ENCODE measurements around the gene TMEM40.

- TF ChIP-seq POLR2A (IDR thresholded peaks at IDR 0.05; ENCODE audit: low read depth, low read length): no peak
- TF ChIP-seq TAF1 (IDR thresholded peaks at IDR 0.05; ENCODE audit: low read depth, low read length): no peak
Observed at GRCh38 chr3:12785096-12785495, 26.0 kb upstream of the TMEM40 start.
